ENCODE measurements around the gene LCN12.
"Not testable (repeated sequence)": the region's sequence is repeated elsewhere in the genome, so short reads cannot be mapped to it uniquely, and the experiment has no call there.

Gene LCN12

GRCh38 chr9:136991993-136992818 lies 40.1 kb downstream of the LCN12 start, which contains the start of gene PAXX:
Gene PAXX, plus strand, starts transcription at chr9:136992422. Its CDS starts 22 bp downstream, at chr9:136992444.
- peak; percentile 33 to 52 for DNase-seq

DNA sequence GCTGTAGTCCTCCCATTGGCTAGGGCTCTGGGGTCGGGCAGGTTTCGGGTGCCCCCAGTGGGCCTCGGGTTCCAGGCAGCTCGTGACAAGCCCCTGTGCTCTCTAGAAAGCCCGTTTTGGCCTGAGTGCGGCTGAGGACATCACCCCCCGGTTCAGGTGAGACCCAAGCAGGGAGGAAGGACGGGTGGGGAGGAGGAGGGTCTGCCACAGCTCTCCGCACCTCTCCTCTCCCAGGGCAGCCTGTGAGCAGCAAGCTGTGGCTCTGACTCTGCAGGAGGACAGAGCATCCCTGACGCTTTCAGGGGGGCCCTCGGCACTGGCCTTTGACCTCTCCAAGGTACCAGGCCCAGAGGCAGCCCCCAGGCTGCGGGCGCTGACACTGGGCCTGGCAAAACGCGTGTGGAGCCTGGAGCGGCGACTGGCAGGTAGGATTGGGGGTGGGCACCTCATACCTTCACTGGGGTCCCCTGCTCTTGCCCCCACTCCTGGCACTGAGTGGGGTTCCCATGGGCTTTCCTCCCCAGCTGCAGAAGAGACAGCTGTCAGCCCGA lies 40.8 kb downstream of the LCN12 start:
- DNase-seq: no peak

DNA sequence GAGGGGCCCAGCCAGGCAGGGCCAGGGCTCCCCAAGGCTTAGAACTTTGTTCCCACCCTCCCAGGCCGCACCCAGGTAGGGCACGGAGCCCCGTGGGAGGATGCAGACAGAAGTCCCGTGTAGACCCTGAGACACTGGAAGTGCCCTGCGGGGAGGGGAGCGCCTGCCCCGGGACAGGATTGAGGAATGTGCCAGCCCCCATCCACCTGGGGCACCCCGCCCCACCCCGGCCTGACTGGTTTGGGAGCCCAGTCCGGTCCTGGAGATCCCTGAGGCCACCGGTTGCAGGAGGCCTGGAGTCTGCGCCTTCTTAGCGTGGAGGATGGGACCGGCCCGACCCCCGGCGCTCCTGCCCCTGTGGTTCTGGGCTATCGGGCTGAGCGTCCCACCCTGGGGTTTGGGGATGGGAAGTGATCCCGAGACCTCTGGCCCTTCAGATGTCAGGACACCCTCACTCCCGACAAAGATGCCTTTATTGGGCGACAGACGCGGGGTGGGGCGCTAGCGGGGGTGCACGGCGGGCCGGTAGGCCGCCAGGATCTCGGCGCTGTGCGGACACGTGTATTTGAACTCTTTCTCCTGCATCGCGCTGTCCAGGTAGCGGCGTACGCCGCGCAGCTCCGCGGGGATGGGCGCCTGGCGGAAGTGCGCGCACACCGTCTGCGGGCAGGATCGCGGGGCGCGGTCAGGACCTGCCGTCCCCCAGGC lies 42.3 kb downstream of the LCN12 start:
- DNase-seq: no peak

GRCh38 chr9:136994888-136995230 lies 42.8 kb downstream of the LCN12 start:
- DNase-seq: no peak

DNA sequence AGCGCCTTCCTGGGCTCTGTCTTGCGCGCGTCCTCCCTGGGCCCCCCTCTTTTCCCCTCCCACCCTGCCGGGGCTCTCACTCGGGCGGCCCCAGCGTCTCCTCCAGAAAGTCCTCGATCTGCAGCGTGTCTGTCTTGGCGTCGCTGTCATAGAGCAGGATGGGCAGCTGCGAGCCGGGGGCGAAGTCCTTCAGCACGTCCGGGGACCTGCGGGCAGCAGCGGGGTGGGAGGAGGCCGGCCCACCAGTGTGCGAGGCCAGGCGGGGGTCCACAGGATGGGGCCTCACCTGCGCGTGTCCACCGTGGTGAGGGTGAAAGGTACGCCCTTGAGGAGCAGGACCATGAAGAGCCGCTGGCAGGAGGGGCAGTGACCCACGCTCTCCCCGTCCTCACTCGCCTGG lies 43.3 kb downstream of the LCN12 start:
- no peak for DNase-seq

DNA sequence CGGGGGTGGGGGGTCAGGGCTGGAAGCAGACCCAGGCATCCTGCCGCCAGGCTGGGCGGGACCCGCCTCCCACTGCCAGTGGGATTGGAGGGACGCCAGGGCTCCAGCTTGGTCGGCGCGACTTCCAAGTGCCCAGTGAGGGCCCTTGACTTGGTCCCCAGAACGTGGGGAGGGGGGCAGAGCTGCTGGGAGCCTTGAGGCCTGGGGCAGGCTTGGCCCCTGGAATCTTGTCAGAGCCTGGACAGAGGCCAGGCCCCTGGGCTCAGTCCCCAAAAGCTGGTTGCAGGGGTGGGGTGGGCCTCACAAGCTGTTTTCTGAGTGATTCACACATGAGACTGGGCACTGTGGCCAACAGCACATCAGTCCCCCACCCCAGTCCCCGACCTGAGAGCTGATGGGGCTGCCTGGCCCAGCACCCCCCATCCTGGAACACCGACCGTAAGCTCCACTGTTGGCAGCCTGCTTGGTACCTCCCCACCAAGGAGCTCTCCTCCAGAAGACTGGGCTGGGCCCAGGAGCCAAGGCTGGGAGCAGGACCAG lies 43.8 kb downstream of the LCN12 start:
- no peak for DNase-seq

DNA sequence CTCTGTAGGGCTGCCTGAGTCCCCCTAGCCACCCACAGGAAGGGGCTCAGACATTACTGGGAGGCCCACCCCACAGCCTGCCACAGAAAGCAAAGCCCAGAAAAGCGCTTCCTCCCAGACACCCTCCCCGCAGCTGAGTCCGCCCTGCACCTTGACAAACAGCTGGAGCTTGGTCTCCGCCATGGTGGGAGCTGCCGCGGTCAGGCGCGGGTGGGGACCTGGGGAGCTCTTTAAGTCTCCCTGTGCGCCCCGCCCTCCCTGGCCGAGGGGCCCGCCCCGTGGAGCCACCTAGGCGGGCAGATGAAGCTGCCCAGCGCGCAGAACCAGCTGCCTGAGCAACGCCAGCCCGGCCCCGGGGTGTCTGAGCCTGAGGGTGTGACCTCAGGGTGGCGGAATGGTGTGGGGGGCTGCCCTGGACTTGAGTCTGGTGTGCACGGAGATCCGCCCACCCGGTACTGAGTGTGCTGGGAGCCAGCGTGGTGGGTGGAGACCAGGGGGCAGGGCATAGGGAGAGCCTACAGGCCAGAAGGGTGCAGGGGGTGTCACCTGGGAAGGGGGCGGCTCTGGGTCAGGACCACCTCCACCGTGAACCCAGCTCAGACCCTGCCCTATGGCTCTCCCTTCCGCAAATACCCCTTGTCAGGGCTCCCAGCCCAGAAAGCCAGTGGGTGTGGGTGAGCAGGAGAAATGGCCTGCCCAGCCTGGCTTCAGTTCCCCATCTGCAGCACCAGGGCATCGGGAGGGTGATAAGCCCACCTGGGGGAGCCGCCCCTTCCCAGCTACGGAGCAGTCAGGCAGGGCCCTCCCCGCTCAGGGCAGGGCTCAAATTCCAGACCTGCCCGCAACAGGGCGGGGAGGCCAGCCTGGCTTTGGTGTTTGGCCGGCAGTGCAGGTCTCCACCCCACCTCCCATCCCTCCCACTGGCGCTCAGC lies 44.6 kb downstream of the LCN12 start, which contains the start of gene CLIC3:
TSS of gene CLIC3 (minus strand) at position 208 of the 932 bp plus-strand sequence. CDS start at position 183, 25 bp downstream.
- DNase-seq: no peak

- DNase-seq: no peak
Observed at GRCh38 chr9:136997371-136997770, 45.3 kb downstream of the LCN12 start.

GRCh38 chr9:136997830-136998234 lies 45.8 kb downstream of the LCN12 start:
- no peak for DNase-seq

DNA sequence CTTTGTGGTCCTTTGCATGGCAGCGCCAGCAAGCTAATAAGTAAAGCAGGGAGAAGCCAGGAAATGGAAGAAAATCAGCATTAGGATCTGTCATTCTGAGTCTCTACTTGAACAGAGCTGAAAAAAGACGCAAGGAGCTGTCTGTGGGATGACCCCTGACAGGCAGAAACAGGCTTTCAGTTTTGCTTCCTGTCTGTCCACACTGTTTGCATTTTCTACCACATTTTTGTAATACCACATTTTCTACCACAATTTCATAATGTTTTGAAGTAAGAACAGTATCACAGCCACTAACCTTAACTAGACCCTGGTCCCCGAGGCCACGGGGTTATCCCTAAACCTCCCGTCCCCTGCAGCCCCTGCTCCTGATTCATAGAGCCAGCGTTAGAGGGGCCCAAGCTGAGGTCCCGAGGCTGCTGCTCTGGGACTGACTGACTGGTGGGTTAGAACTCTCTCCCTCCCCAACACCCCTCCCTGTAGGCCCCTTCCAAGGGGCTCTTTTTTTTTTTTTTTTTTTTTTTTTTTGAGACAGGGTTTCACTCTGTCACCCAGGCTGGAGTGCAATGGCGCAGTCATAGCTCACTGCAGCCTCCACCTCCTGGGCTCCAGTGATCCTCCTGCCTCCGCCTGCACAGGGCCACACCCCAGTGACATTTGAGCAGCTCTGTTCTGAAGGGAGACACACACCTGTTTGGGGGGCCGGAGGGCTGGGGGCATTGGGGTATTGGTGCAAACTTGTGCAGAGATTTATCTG lies 48.3 kb downstream of the LCN12 start:
- no peak for DNase-seq

DNA sequence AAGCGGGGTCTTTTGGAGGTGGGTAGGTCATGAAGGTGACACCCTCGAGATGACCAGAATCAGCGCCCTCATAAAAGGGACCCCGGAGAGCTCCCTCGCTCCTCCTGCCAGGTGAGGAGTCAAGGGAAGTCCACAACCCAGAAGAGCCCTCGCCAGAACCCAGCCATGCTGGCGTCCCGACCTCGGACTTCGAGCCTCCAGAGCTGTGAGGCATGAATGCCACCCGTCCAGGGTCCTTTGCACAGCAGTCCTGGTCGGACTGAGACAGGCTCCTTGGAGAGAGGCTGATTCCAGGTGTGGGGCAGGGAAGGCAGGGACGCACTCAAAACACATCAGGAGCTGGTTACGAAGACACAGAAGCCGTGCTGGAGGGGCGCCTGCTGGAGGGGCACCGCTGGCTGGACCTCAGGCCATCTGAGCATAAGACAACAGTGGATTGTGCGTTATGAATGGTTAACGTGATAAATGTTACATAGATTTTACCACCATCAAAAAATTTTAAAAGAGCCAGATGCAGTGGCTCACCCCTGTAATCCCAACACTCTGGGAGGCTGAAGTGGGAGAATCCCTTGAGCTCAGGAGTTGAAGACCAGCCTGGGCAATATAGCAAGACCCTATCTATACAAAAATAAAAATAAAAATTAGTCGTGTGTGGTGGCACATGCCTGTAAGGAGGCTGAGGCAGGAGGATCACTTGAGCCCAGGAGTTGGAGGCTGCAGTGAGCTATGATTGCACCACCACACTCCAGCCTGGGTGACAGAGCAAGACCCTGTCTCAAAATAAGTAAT lies 50.0 kb downstream of the LCN12 start:
- no peak for DNase-seq

GRCh38 chr9:137002646-137003041 lies 50.6 kb downstream of the LCN12 start:
- DNase-seq: no peak

- DNase-seq: not testable (repeated sequence)
Observed at GRCh38 chr9:137004285-137004684, 52.2 kb downstream of the LCN12 start.
